Esophagus mucosa (tissue), 1 donor: ENCODE measurements around the gene ZNF580. TPM values are rescaled to one million over a fixed set of nuclear protein-coding genes. Genes with fewer than 3 reads are reported as not detected.

Experiments used
- total RNA-seq: library from RNA; stranded (reverse); gene quantifications from one replicate; pipeline ENCODE4 v1.2.4, GENCODE V29; 2023
- donor health status: DM: yes; HTN: yes; CAD: no.

Gene ZNF580
- total RNA-seq, 1 donor from 2014 or later, result 13.5 TPM

Other genes starting within 250 kb of the ZNF580 start
- gene UBE2S, start 233.2 kb upstream of the ZNF580 start, total RNA-seq, result 76.4 TPM
- not detected for gene SHISA7, start 197.7 kb upstream of the ZNF580 start, total RNA-seq
- gene ISOC2, start 179.4 kb upstream of the ZNF580 start, total RNA-seq, result 41.9 TPM
- gene C19orf85, start 176.3 kb upstream of the ZNF580 start, total RNA-seq, result not detected
- gene ZNF628, start 164.4 kb upstream of the ZNF580 start, total RNA-seq, result 3.7 TPM
- 7.5 TPM for gene NAT14, start 155.8 kb upstream of the ZNF580 start, total RNA-seq
- 0.24 TPM for gene SSC5D, start 152.6 kb upstream of the ZNF580 start, total RNA-seq
- not detected for gene SBK2, start 103.9 kb upstream of the ZNF580 start, total RNA-seq
- 0.80 TPM for gene SBK3, start 95.5 kb upstream of the ZNF580 start, total RNA-seq
- gene ZNF579, start 60.2 kb upstream of the ZNF580 start, total RNA-seq, result 3.4 TPM
- gene FIZ1, start 41.5 kb upstream of the ZNF580 start, total RNA-seq, result 7.1 TPM
- 20.1 TPM for gene ZNF524, start 40.7 kb upstream of the ZNF580 start, total RNA-seq
- 5.3 TPM for gene ZNF865, start 35.4 kb upstream of the ZNF580 start, total RNA-seq
- 3.8 TPM for gene ZNF784, start 16.4 kb upstream of the ZNF580 start, total RNA-seq
- gene ZNF581, start 2.6 kb downstream of the ZNF580 start, total RNA-seq, result 21.7 TPM
- gene CCDC106, start 7.2 kb downstream of the ZNF580 start, total RNA-seq, result 4.7 TPM
- 108 TPM for gene U2AF2, start 14.0 kb downstream of the ZNF580 start, total RNA-seq
- 91.9 TPM for gene EPN1, start 34.2 kb downstream of the ZNF580 start, total RNA-seq
- gene NLRP9, start 97.4 kb downstream of the ZNF580 start, total RNA-seq, result not detected
- gene RFPL4A, start 118.1 kb downstream of the ZNF580 start, total RNA-seq, result not detected
- not detected for gene RFPL4AL1, start 128.1 kb downstream of the ZNF580 start, total RNA-seq
- gene NLRP11, start 191.0 kb downstream of the ZNF580 start, total RNA-seq, result not detected
- gene NLRP4, start 195.5 kb downstream of the ZNF580 start, total RNA-seq, result not detected